NT2/D1 (cell line): Measurements from ENCODE around the gene GPRC5A.

ENCODE experiments used
- DNase-seq: peaks from one replicate; pipeline ENCODE4 v3.0.0-alpha.2; 2011; ENCODE audit warnings: low read depth, low spot score
- H3K27me3 ChIP-seq: 2 replicates; pipeline ENCODE4 v1.6.0; 2011; ENCODE audit warnings: mild to moderate bottlenecking; ENCODE audit not compliant: insufficient read length, insufficient read depth
- H3K36me3 ChIP-seq: 2 replicates; pipeline ENCODE4 v1.6.1; 2011; ENCODE audit warnings: mild to moderate bottlenecking, low read length, mixed read lengths; ENCODE audit not compliant: insufficient read depth, insufficient read length
- H3K4me1 ChIP-seq: 2 replicates; pipeline ENCODE4 v1.5.1; 2011; ENCODE audit not compliant: insufficient read depth, insufficient read length
- H3K4me3 ChIP-seq: 2 replicates; pipeline ENCODE4 v1.5.1; 2011; ENCODE audit warnings: low read depth; ENCODE audit not compliant: insufficient read length
- H3K9ac ChIP-seq: 2 replicates; pipeline ENCODE4 v1.6.0; 2011; ENCODE audit warnings: low read depth; ENCODE audit not compliant: insufficient read length
- H3K9me3 ChIP-seq: 2 replicates; pipeline ENCODE4 v1.5.1; 2011; ENCODE audit warnings: mild to moderate bottlenecking, low read length; ENCODE audit not compliant: insufficient read depth
- SUZ12 ChIP-seq: IDR thresholded peaks from 2 replicates; pipeline ENCODE4 v1.6.1; 2011; ENCODE audit not compliant: insufficient read length, insufficient read depth; ENCODE audit errors: extremely low read depth
- YY1 ChIP-seq: IDR thresholded peaks from 2 replicates; pipeline ENCODE4 v1.6.1; 2011; ENCODE audit not compliant: insufficient read length, insufficient read depth
- ZNF274 ChIP-seq: IDR thresholded peaks from 2 replicates; pipeline ENCODE4 v1.6.1; 2011; ENCODE audit warnings: mild to moderate bottlenecking, low read depth, low read length

Gene GPRC5A

DNA sequence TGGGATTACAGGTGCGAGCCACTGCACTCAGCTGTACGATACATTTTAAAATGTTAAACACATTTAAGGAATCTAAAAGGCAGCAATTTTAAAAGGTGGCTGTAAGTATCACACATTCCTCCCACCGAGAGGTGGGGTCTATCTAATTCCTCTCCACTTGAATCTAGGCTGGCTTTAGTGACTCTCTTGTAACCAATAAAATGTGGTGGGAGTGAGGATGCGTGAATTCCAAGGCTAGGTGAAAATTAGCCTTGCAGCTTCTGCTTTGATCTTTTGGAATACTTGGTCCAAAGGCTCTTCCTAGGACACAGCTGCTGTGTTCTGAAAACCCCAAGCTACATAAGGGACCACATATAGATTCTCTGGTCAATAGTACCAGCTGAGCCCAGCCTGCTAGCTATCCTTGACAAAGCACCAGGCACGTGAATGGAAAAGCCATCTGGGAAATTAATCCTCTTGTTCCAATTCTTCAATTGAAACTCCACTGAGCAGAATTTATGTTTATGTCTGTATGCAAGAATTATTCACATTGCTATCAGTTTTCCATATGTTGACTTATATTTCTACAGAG, 69.4 kb downstream of the GPRC5A start:
- TF ChIP-seq ZNF274 = no peak
- no peak for TF ChIP-seq YY1
- no peak for TF ChIP-seq SUZ12
- Histone ChIP-seq H3K4me1 (no peaks in the 10 kb centered on the region), H3K27me3 (no peaks in the 10 kb centered on the region), H3K4me3 (no peak overlapping the region), H3K9me3 (no peaks in the 10 kb centered on the region), H3K9ac (no peak overlapping the region), H3K36me3 (no peaks in the 10 kb centered on the region)
- DNase-seq = no peak

DNA sequence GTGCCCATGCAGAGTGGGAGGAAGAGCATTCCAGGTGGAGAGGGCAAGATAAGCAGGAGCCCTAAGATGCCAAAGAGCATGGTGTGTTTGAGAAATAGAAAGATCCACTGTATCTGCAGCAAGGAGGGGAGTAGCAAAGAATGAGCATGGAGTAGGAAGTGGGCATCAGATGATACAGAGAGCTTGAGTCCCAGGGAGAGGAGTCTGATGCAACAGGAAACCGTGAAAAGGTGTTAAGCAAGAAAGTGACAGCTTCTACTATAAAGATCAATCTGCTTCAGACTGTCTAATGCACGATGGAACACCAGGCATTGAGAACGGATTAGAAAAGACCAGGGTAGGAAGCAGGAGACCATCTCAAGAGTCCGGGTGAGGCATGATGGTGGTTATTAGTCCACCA, 72.9 kb downstream of the GPRC5A start:
- Histone ChIP-seq H3K27me3 (no peaks in the 10 kb centered on the region), H3K4me1 (no peaks in the 10 kb centered on the region), H3K9ac (no peak overlapping the region), H3K4me3 (no peak overlapping the region), H3K36me3 (peaks cover 5% of the 10 kb centered on the region), H3K9me3 (no peaks in the 10 kb centered on the region)
- TF ChIP-seq SUZ12 = no peak
- TF ChIP-seq ZNF274 = no peak
- no peak for TF ChIP-seq YY1
- DNase-seq = no peak

DNA sequence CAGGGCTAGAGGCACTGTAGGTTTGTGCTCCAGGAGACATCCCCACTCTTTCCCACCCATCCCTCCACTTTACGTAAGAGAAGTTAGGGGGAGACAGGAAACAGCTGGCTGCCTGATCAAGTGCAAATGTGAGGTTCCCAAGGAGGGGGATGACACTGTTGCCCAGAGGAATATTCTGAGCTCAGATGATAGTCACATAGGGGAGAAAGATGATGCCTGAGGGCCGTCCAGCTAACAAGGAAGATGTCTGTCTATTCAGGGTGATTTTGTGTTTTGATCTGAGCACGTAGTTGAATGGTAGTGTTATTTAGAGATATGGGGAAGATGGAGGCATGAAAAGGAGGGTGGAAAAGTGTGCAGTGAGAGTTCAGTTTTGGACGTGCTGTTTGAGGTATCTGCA, 74.5 kb downstream of the GPRC5A start:
- Histone ChIP-seq H3K4me1 (no peaks in the 10 kb centered on the region), H3K36me3 (peaks cover 5% of the 10 kb centered on the region), H3K4me3 (no peak overlapping the region), H3K27me3 (no peaks in the 10 kb centered on the region), H3K9ac (no peak overlapping the region), H3K9me3 (no peaks in the 10 kb centered on the region)
- no peak for DNase-seq
- TF ChIP-seq SUZ12 = no peak
- no peak for TF ChIP-seq ZNF274
- no peak for TF ChIP-seq YY1
